HFF-Myc (cell line): ENCODE data around the gene TAF4.

ENCODE experiments used
- DNase-seq: peaks from one replicate; pipeline ENCODE4 v3.0.0-alpha.2; 2011; ENCODE audit warnings: low read depth; ENCODE audit errors: extremely low read depth
- H3K4me3 ChIP-seq: replicated peaks from 2 replicates; pipeline ENCODE4 v1.5.1; 2011; ENCODE audit warnings: low read depth, mild to moderate bottlenecking, control low read depth, low read length
- TF ChIP-seq, protein P1 (sequence below): IDR thresholded peaks from 2 replicates; pipeline ENCODE4 v1.5.1; 2012; ENCODE audit warnings: mild to moderate bottlenecking, low read depth, low read length, control low read depth; ENCODE audit errors: missing control alignments

TAF4 gene

DNA sequence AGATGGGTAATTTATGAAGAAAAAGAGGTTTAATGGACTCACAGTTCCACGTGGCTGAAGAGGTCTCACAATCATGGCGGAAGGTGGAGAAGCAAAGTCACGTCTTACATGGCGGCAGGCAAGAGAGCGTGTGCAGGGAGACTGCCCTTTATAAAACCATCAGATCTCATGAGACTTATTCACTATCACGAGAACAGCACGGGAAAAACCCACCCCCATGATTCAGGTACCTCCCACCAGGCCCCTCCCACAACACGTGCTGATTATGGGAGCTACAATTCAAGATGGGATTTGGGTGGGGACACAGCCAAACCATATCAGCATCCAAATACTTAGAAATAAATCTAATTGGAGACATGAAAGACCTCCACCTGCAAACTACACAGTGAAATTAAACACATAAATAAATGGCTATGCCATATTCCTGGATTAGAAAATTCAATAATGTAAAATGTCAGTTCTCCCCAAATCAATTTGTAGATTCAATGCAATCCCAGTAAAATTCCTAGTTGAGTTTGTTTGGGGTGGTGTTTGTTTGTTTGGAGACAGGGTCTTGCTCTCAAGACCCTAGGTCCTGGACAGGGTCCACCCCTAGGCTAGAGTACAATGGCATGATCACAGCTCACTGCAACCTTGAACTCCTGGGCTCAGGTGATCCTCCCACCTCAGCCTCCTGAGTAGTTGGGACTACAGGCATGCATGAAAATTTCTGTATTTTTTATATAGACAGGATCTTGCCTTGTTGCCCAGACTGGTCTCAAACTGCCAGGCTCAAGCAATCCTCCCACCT is 101.6 kb downstream of the TAF4 start:
- TF ChIP-seq, protein P1, sequence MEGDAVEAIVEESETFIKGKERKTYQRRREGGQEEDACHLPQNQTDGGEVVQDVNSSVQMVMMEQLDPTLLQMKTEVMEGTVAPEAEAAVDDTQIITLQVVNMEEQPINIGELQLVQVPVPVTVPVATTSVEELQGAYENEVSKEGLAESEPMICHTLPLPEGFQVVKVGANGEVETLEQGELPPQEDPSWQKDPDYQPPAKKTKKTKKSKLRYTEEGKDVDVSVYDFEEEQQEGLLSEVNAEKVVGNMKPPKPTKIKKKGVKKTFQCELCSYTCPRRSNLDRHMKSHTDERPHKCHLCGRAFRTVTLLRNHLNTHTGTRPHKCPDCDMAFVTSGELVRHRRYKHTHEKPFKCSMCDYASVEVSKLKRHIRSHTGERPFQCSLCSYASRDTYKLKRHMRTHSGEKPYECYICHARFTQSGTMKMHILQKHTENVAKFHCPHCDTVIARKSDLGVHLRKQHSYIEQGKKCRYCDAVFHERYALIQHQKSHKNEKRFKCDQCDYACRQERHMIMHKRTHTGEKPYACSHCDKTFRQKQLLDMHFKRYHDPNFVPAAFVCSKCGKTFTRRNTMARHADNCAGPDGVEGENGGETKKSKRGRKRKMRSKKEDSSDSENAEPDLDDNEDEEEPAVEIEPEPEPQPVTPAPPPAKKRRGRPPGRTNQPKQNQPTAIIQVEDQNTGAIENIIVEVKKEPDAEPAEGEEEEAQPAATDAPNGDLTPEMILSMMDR, result no peak
- no peak overlapping the region for H3K4me3 ChIP-seq
- DNase-seq, result no peak

DNA sequence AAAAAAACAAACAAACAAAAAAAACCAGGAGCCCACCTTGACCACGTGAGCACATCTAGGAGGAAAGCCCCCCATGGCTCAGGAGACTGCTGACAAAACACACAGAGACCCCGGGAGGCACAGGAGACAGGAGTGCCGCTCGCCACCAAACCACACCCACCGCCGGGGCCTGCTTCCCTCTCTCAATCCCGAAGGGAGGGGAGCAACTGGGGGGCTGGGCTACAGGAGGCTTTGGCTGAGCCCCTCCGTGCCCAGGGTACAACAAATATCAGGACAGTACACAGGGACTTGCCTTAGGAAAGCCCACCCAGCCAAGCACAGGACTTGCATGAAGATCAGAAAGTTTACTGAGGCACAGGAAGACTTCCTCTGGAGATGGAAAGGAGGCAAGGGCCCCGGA is 102.5 kb downstream of the TAF4 start:
- DNase-seq, result no peak
- TF ChIP-seq, protein P1, result no peak
- no peak overlapping the region for H3K4me3 ChIP-seq

DNA sequence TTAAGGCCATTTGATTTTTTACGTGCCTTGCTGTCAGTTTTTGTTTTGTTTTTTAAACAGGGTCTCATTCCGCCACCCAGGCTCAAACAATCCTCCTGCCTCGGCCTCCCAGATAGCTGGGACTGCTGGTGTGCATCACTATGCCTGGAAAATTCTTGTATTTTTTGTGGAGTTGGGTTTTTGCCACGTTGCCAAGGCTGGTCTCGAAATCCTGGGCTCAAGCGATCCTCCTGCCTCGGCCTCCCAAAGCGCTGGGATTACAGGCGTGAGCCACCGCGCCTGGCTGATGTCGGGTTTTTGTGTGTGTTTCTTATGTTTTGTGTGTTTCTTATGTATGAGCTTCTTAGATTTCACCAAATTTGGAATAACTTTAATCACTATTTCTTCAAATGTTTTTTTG is 104.8 kb downstream of the TAF4 start:
- DNase-seq, result no peak
- no peak overlapping the region for H3K4me3 ChIP-seq
- TF ChIP-seq, protein P1, result no peak

DNA sequence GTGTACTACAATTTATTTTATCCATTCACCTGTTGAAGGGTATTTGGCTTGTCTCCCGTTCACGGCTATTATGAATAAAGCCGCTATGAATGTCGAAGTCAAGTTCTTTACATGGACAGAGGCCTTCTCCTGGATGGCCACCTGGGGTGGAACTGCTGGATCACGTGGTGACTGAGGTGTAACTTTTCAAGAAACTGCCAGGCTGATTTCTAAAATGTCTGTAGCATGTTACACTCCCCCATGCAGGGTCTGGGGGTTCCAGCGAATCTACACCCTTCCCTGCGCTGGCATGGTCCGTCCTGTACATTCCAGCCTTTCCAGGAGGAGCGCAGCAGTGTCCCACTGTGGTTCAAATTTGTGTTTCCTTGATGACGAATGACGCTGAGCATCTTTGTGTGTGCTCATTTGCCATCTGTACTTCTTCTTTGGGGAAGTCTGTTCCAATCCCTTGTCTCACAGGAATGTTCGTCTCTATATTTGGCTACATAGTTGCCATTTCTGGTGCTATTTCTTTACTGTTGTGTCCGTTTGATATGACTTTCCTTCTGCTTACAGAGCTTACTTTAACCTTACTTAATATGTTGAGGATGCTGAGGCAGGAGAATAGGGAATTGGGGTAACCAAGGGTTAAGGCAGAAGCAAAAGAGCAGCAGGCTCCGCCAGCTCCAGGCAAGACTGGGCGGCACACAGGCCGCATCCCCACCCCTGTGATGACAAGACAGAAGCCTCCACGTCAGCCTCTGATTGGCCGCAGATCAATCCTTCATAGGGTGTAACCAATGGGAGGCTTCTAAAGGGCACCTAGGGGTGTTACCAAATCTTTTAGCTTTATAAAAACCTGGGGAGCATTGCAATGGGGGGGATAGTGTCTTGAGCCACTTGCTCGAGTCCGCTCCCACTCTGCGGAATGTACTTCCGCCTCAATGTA is 106.6 kb downstream of the TAF4 start:
- TF ChIP-seq, protein P1, result no peak
- no peak overlapping the region for H3K4me3 ChIP-seq
- DNase-seq, result no peak

DNA sequence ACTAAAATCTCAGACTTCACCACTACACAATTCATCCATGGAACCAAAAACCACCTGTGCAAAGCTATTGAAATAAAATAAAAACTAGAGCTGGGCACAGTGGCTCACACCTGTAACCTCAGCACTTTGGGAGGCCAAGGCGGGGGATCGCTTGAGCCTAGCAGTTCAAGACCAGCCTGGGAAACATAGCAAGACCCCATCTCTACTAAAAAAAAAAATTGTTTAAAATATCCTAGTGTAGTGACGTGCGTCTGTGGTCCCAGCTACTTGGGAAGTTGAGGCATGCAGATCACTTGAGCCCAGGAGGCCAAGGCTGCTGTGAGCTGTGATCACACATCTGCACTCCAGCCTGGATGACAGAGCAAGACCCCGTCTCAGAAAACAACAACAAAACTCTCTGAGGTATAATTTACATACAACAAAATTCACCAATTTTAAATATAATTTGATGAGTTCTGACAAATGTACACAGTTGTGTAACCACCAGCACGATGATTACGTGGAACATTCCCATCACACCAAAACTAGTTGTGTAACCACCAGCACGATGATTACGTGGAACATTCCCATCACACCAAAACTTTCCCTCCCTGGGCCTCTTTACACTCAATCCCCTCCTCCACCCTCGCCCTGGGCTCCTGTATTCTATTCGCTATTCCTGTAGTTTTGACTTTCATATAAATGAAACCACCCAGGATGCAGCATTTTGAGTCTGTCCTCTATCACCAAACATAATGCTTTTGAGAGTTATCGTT is 107.5 kb downstream of the TAF4 start:
- TF ChIP-seq, protein P1, result no peak
- no peak overlapping the region for H3K4me3 ChIP-seq
- DNase-seq, result no peak

DNA sequence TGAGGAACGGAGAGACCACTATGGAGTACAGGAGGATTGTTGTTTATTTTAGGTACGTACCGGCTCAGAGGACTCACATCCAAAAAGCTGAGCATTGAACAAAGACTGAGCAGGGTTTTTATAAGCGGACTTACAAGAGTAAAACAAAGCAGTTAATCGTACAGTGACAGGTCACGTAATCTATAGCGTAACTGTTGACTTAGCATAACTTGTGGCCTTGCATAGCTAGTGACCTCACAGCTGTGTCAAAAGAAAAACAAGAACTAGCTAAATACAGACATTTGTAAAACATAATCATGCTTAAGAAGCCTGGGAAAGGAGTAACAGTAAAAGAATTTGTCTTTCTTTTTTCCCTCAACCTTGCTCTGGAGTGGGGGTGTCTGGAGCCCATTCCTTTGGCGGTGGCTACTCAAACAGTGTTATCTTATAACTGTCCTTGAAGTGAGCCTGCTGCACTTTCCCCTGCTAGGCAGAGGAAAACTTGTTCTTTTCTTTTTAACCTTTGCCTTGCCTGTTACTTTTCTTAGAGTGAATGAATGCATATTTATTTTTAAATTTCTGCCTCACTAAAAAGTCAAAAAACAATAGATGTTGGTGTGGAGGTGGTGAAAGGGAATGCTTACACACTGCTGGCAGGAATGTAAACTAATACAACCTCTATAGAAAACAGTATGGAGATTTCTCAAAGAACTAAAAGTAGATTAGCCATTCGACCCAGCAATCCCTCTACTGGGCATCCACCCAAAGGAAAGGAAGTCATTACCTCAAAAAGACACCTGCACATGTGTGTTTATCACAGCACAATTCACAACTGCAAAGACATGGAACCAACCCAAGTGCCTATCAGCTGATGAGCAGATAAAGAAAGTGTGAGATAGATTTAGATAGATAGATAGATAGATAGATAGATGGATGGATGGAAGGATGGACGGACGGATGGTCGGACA is 109.0 kb downstream of the TAF4 start:
- no peak overlapping the region for H3K4me3 ChIP-seq

More for the DNA sequence above, 109.0 kb downstream of the TAF4 start:
- TF ChIP-seq, protein P1, result no peak
- no peak for DNase-seq
